AG04450 (cell line): ENCODE measurements around the gene NFATC4. TPM values are rescaled to one million over a fixed set of nuclear protein-coding genes. Genes with fewer than 3 reads are reported as not detected.

Experiments used
- CTCF ChIA-PET: fragments of 300-600, 350-600 bp; formaldehyde crosslinking; extraction: SDS; loops from one replicate; lab custom pipeline; 2022; ENCODE audit warnings: antibody characterized with exemption, inconsistent platforms; lab: Charles Lee
- POLR2A ChIA-PET: fragments of 350-600 bp; formaldehyde crosslinking; extraction: SDS; loops from one replicate; lab custom pipeline; 2021; ENCODE audit warnings: antibody characterized with exemption, inconsistent platforms; lab: Yijun Ruan, JAX
- DNase-seq: peaks from one replicate; pipeline ENCODE4 v3.0.0-alpha.2; 2011; ENCODE audit warnings: low read depth, low spot score
- H3K27ac ChIP-seq: one replicate; pipeline ENCODE4 v1.5.1; 2012; ENCODE audit warnings: low read depth, low read length, control low read depth
- H3K27me3 ChIP-seq: one replicate; pipeline ENCODE4 v1.6.0; 2012; ENCODE audit warnings: low read length; ENCODE audit not compliant: control insufficient read depth, insufficient read depth
- H3K4me3 ChIP-seq: 2 replicates; pipeline ENCODE4 v1.5.1; 2011; ENCODE audit warnings: mild to moderate bottlenecking, low read depth, low read length, control low read depth
- H3K9me3 ChIP-seq: 2 replicates; pipeline ENCODE4 v1.5.1; 2012; ENCODE audit warnings: low read length; ENCODE audit not compliant: control insufficient read depth, insufficient read depth
- CTCF ChIP-seq: IDR thresholded peaks from 2 replicates; pipeline ENCODE4 v1.5.1; 2011; ENCODE audit warnings: low read depth, low read length, control low read depth, inconsistent platforms
- polyA plus RNA-seq: library from polyadenylated mRNA; depleted of rRNA; stranded (reverse); fragments of >200 nt; gene quantifications from 2 replicates; pipeline ENCODE4 v1.2.3, GENCODE V29; 2011

NFATC4 gene
- polyA plus RNA-seq, 1 experiment: 42.0 TPM

GRCh38 chr14:24416932-24417619 lies 49.1 kb downstream of the NFATC4 start:
- ChIA-PET CTCF (interaction anchor here (1.3 to 5.0 kb wide), 2 partner anchors 14 to 51 kb away, joined by 3 to 41 read pairs; partner anchors contain the start of gene KHNYN), POLR2A (no interaction called here)
- H3K9me3 ChIP-seq: no peaks in the 10 kb centered on the region; the same call in 1 of the 2 replicates
- no peak overlapping the region for H3K27ac ChIP-seq
- no peak for DNase-seq
- peaks cover 26% of the 10 kb centered on the region for H3K27me3 ChIP-seq
- no peak overlapping the region for H3K4me3 ChIP-seq
- TF ChIP-seq CTCF: no peak

GRCh38 chr14:24417832-24418491 lies 50.0 kb downstream of the NFATC4 start:
- CTCF ChIA-PET: interaction anchor here (1.0 to 5.0 kb wide), 5 partner anchors 13 to 121 kb away, joined by 3 to 41 read pairs (median 4); partner anchors contain the start of genes ADCY4 and KHNYN
- no peak for TF ChIP-seq CTCF
- no peak for DNase-seq
- Histone ChIP-seq H3K27ac (no peak overlapping the region), H3K4me3 (no peak overlapping the region), H3K9me3 (no peaks in the 10 kb centered on the region; the same call in 1 of the 2 replicates), H3K27me3 (peaks cover 26% of the 10 kb centered on the region)
- POLR2A ChIA-PET: no interaction called here

GRCh38 chr14:24418492-24418873 lies 50.5 kb downstream of the NFATC4 start:
- no peak for DNase-seq
- ChIA-PET POLR2A (interaction anchor here (0.6 to 1.2 kb wide), 3 partner anchors 12 to 1487 kb away, joined by 3 read pairs; no protein-coding TSS in a partner anchor), CTCF (interaction anchor here (1.0 to 5.0 kb wide), 6 partner anchors 13 to 122 kb away, joined by 3 to 41 read pairs (median 4); partner anchors contain the start of genes ADCY4, CIDEB and KHNYN)
- no peak for TF ChIP-seq CTCF
- Histone ChIP-seq H3K9me3 (no peaks in the 10 kb centered on the region; the same call in 1 of the 2 replicates), H3K4me3 (no peak overlapping the region), H3K27me3 (peaks cover 29% of the 10 kb centered on the region), H3K27ac (no peak overlapping the region)

GRCh38 chr14:24422261-24422660 lies 54.3 kb downstream of the NFATC4 start:
- no peak for TF ChIP-seq CTCF
- no peak for DNase-seq
- CTCF ChIA-PET: interaction anchor here (1.7 to 3.1 kb wide), 3 partner anchors 9 to 91 kb away, joined by 5 to 20 read pairs (median 20); no protein-coding TSS in a partner anchor

More at GRCh38 chr14:24422261-24422660, 54.3 kb downstream of the NFATC4 start:
- H3K4me3 ChIP-seq: no peak overlapping the region
- POLR2A ChIA-PET: no interaction called here
- peaks cover 27% of the 10 kb centered on the region for H3K27me3 ChIP-seq
- no peak overlapping the region for H3K27ac ChIP-seq
- no peaks in the 10 kb centered on the region for H3K9me3 ChIP-seq
